Measurements from ENCODE around the gene RIF1.

DNA sequence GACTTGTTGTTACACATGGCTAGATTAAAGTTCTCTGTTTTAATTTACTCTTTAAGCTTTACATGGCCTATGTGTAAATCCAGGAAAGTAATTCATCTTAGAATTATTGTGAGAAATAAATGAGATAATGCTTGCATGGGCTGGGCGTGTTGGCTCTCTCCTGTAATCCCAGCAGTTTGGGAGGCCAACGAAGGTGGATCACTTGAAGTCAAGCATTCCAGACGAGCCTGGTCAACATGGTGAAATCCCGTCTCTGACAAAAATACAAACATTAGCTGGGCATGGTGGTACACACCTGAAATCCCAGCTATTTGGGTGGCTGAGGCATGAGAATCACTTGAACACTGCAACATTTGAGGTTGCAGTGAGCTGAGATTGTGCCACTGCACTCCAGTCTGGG lies 4.3 kb upstream of the RIF1 start:
- no peak for TF ChIP-seq YY1 (IDR thresholded peaks at IDR 0.05; ENCODE audit: insufficient read depth, insufficient read length)
- TF ChIP-seq ZNF274 (IDR thresholded peaks at IDR 0.05; ENCODE audit: low read depth, low read length) = no peak
- no peak for TF ChIP-seq SUZ12 (IDR thresholded peaks at IDR 0.05; ENCODE audit: extremely low read depth, insufficient read depth, insufficient read length)
